Ectodermal cell (in vitro differentiated cells): ENCODE results near the gene STPG2.

Source experiments
- H3K27ac ChIP-seq: 2 replicates; pipeline ENCODE4 v1.7.0; 2013; ENCODE audit warnings: mild to moderate bottlenecking, low read depth, low read length; ENCODE audit not compliant: insufficient read depth, poor library complexity, severe bottlenecking
- H3K27me3 ChIP-seq: 2 replicates; pipeline ENCODE4 v1.7.0; 2013; ENCODE audit warnings: mild to moderate bottlenecking, low read length; ENCODE audit not compliant: insufficient read depth, control insufficient read depth, poor library complexity, severe bottlenecking
- H3K36me3 ChIP-seq: one replicate; pipeline ENCODE4 v1.7.0; 2013; ENCODE audit warnings: low read length; ENCODE audit not compliant: control insufficient read depth, insufficient read depth
- H3K4me1 ChIP-seq: one replicate; pipeline ENCODE4 v1.7.0; 2013; ENCODE audit warnings: low read length; ENCODE audit not compliant: control insufficient read depth, insufficient read depth
- H3K4me3 ChIP-seq: 2 replicates; pipeline ENCODE4 v1.7.0; 2013; ENCODE audit warnings: low read depth, low read length, control low read depth; ENCODE audit not compliant: insufficient read depth
- H3K9me3 ChIP-seq: 2 replicates; pipeline ENCODE4 v1.7.0; 2013; ENCODE audit warnings: mild to moderate bottlenecking, low read length, moderate library complexity; ENCODE audit not compliant: control insufficient read depth
- WGBS, 2 experiments: methylation state at CpG; one replicate each; pipeline ENCODE4 v1.1.7; 2013; ENCODE audit warnings: missing lambda C conversion rate in 2 of 2; 5-methylcytosine and 5-hydroxymethylcytosine counted together

The STPG2 gene

GRCh38 chr4:97953171-97953941, 189.9 kb downstream of the STPG2 start:
- WGBS, 2 experiments, result 95% methylated on average over 2 of the region's 2 CpGs
- no peaks in the 10 kb centered on the region for H3K4me1 ChIP-seq

GRCh38 chr4:97952763-97953162, 190.5 kb downstream of the STPG2 start:
- Histone ChIP-seq H3K4me3 (no peak overlapping the region), H3K9me3 (no peaks in the 10 kb centered on the region), H3K36me3 (no peaks in the 10 kb centered on the region), H3K4me1 (no peaks in the 10 kb centered on the region), H3K27ac (no peak overlapping the region), H3K27me3 (no peaks in the 10 kb centered on the region)
- WGBS, 2 experiments, result 91 to 93% methylated on average over 3 of the region's 3 CpGs

More at GRCh38 chr4:97953171-97953941, 189.9 kb downstream of the STPG2 start:
- Histone ChIP-seq H3K9me3 (no peaks in the 10 kb centered on the region), H3K27me3 (no peaks in the 10 kb centered on the region), H3K4me3 (no peak overlapping the region), H3K36me3 (no peaks in the 10 kb centered on the region), H3K27ac (no peak overlapping the region)

- Histone ChIP-seq H3K9me3 (no peaks in the 10 kb centered on the region), H3K27me3 (no peaks in the 10 kb centered on the region), H3K27ac (no peak overlapping the region), H3K4me1 (no peaks in the 10 kb centered on the region), H3K4me3 (no peak overlapping the region), H3K36me3 (no peaks in the 10 kb centered on the region)
These were observed 192.4 kb downstream of the STPG2 start for GRCh38 chr4:97950836-97951235.

- H3K4me1 ChIP-seq, result no peaks in the 10 kb centered on the region
- WGBS, 2 experiments, result 40 to 77% methylated on average over 1 of the region's 1 CpG
- no peak overlapping the region for H3K4me3 ChIP-seq
These were observed 200.3 kb downstream of the STPG2 start for GRCh38 chr4:97942951-97943350.

GRCh38 chr4:97942137-97942536, 201.1 kb downstream of the STPG2 start:
- H3K9me3 ChIP-seq, result no peaks in the 10 kb centered on the region
- no peaks in the 10 kb centered on the region for H3K36me3 ChIP-seq
- no peaks in the 10 kb centered on the region for H3K4me1 ChIP-seq
- H3K4me3 ChIP-seq, result no peak overlapping the region
- no CpG with 5 or more reads among the region's 1 CpG for WGBS, 2 experiments
- H3K27me3 ChIP-seq, result no peaks in the 10 kb centered on the region
- no peak overlapping the region for H3K27ac ChIP-seq

More at GRCh38 chr4:97942951-97943350, 200.3 kb downstream of the STPG2 start:
- no peaks in the 10 kb centered on the region for H3K27me3 ChIP-seq
- no peak overlapping the region for H3K27ac ChIP-seq
- H3K36me3 ChIP-seq, result no peaks in the 10 kb centered on the region
- H3K9me3 ChIP-seq, result no peaks in the 10 kb centered on the region

- H3K27me3 ChIP-seq, result no peaks in the 10 kb centered on the region
- no peaks in the 10 kb centered on the region for H3K9me3 ChIP-seq
- H3K27ac ChIP-seq, result no peak overlapping the region
- 92 to 93% methylated on average over 7 of the region's 7 CpGs for WGBS, 2 experiments
- H3K4me3 ChIP-seq, result no peak overlapping the region
- no peaks in the 10 kb centered on the region for H3K4me1 ChIP-seq
- no peaks in the 10 kb centered on the region for H3K36me3 ChIP-seq
These were observed 205.1 kb downstream of the STPG2 start for GRCh38 chr4:97938141-97938540.

- Histone ChIP-seq H3K36me3 (no peaks in the 10 kb centered on the region), H3K9me3 (no peaks in the 10 kb centered on the region), H3K4me1 (no peaks in the 10 kb centered on the region), H3K27me3 (no peaks in the 10 kb centered on the region), H3K27ac (no peak overlapping the region), H3K4me3 (no peak overlapping the region)
- WGBS, 2 experiments, result no CpG with 5 or more reads among the region's 1 CpG
These were observed 218.8 kb downstream of the STPG2 start for GRCh38 chr4:97924341-97924958.

- no peaks in the 10 kb centered on the region for H3K27me3 ChIP-seq
- H3K36me3 ChIP-seq, result no peaks in the 10 kb centered on the region
- no peak overlapping the region for H3K27ac ChIP-seq
- H3K9me3 ChIP-seq, result no peaks in the 10 kb centered on the region
- H3K4me1 ChIP-seq, result no peaks in the 10 kb centered on the region
- H3K4me3 ChIP-seq, result no peak overlapping the region
- 95% methylated on average over 16 to 17 of the region's 17 CpGs for WGBS, 2 experiments
These were observed 220.2 kb downstream of the STPG2 start for GRCh38 chr4:97923096-97923495.

GRCh38 chr4:97917115-97917514, 226.2 kb downstream of the STPG2 start:
- WGBS, 2 experiments, result 95 to 96% methylated on average over 10 to 11 of the region's 13 CpGs
- Histone ChIP-seq H3K9me3 (no peaks in the 10 kb centered on the region), H3K27me3 (no peaks in the 10 kb centered on the region), H3K4me1 (no peaks in the 10 kb centered on the region), H3K36me3 (no peaks in the 10 kb centered on the region), H3K4me3 (no peak overlapping the region), H3K27ac (no peak overlapping the region)

GRCh38 chr4:97912156-97912555, 231.1 kb downstream of the STPG2 start:
- 87 to 95% methylated on average over 2 to 3 of the region's 4 CpGs for WGBS, 2 experiments
- H3K4me3 ChIP-seq, result no peak overlapping the region
- H3K9me3 ChIP-seq, result no peaks in the 10 kb centered on the region
- no peak overlapping the region for H3K27ac ChIP-seq
- H3K36me3 ChIP-seq, result no peaks in the 10 kb centered on the region
- H3K4me1 ChIP-seq, result peaks cover 2% of the 10 kb centered on the region
- no peaks in the 10 kb centered on the region for H3K27me3 ChIP-seq
